Hematopoietic multipotent progenitor cell treated with erythropoietin and hydrocortisone succinate and interleukin-3 and kit ligand, for 15 days (in vitro differentiated cells): ENCODE data around the gene C16orf86.

Experiments
- DNase-seq: peaks from one replicate; pipeline ENCODE4 v3.0.0-alpha.2; 2015; ENCODE audit warnings: low spot score

The C16orf86 gene

GRCh38 chr16:67667453-67667816 is 821 bp downstream of the C16orf86 start:
- DNase-seq: no peak

GRCh38 chr16:67667817-67668494 is 1.3 kb downstream of the C16orf86 start:
- DNase-seq: peak; percentile 90

GRCh38 chr16:67668495-67669157 is 2.0 kb downstream of the C16orf86 start:
- peak; percentile 30 for DNase-seq

- no peak for DNase-seq
Measured at GRCh38 chr16:67669499-67670101, 3.0 kb downstream of the C16orf86 start.

- DNase-seq: no peak
Measured at GRCh38 chr16:67672306-67672705, 5.7 kb downstream of the C16orf86 start.

GRCh38 chr16:67672739-67673662 is 6.4 kb downstream of the C16orf86 start:
- DNase-seq: peak; percentile 81

GRCh38 chr16:67673712-67674580 is 7.3 kb downstream of the C16orf86 start:
- DNase-seq: peak; percentile 51

- DNase-seq: no peak
Measured at GRCh38 chr16:67674851-67675578, 8.4 kb downstream of the C16orf86 start.

- no peak for DNase-seq
Measured at GRCh38 chr16:67675579-67675935, 8.9 kb downstream of the C16orf86 start.

GRCh38 chr16:67675999-67676398 is 9.4 kb downstream of the C16orf86 start:
- no peak for DNase-seq

GRCh38 chr16:67676516-67676915 is 9.9 kb downstream of the C16orf86 start:
- DNase-seq: no peak

- no peak for DNase-seq
Measured at GRCh38 chr16:67676939-67677338, 10.3 kb downstream of the C16orf86 start.

GRCh38 chr16:67677712-67678111 is 11.1 kb downstream of the C16orf86 start:
- no peak for DNase-seq

GRCh38 chr16:67678354-67679023 is 11.9 kb downstream of the C16orf86 start:
- no peak for DNase-seq

GRCh38 chr16:67679935-67680897 is 13.6 kb downstream of the C16orf86 start:
- DNase-seq: no peak

- DNase-seq: no peak
Measured at GRCh38 chr16:67683767-67684166, 17.2 kb downstream of the C16orf86 start.

- no peak for DNase-seq
Measured at GRCh38 chr16:67685388-67686112, 18.9 kb downstream of the C16orf86 start.
